GM19043 (cell line): ENCODE results near the gene GALNTL6.
"Not testable (repeated sequence)": the region's sequence is repeated elsewhere in the genome, so short reads cannot be mapped to it uniquely, and the experiment has no call there.

ENCODE experiments used
- ATAC-seq: cut with Tn5 transposase; IDR thresholded peaks from one replicate; pipeline ENCODE4 v1.9.1; 2021; ENCODE audit warnings: low read depth; ENCODE audit not compliant: unreplicated experiment

Gene GALNTL6

GRCh38 chr4:172892300-172892699 lies 1079.1 kb downstream of the GALNTL6 start:
- ATAC-seq = no peak

GRCh38 chr4:172895699-172896098 lies 1082.5 kb downstream of the GALNTL6 start:
- no peak for ATAC-seq

- no peak for ATAC-seq
Observed at GRCh38 chr4:172897046-172897445, 1083.8 kb downstream of the GALNTL6 start.

- no peak for ATAC-seq
Observed at GRCh38 chr4:172898715-172899114, 1085.5 kb downstream of the GALNTL6 start.

GRCh38 chr4:172899861-172900260 lies 1086.7 kb downstream of the GALNTL6 start:
- ATAC-seq = no peak

GRCh38 chr4:172900900-172901299 lies 1087.7 kb downstream of the GALNTL6 start:
- no peak for ATAC-seq

- ATAC-seq = not testable (repeated sequence)
Observed at GRCh38 chr4:172912468-172912867, 1099.3 kb downstream of the GALNTL6 start.

GRCh38 chr4:172917403-172917802 lies 1104.2 kb downstream of the GALNTL6 start:
- ATAC-seq = not testable (repeated sequence)

- no peak for ATAC-seq
Observed at GRCh38 chr4:172919269-172919668, 1106.1 kb downstream of the GALNTL6 start.

GRCh38 chr4:172927096-172927814 lies 1114.1 kb downstream of the GALNTL6 start:
- ATAC-seq = no peak

GRCh38 chr4:172928347-172928746 lies 1115.1 kb downstream of the GALNTL6 start:
- no peak for ATAC-seq

GRCh38 chr4:172938072-172938829 lies 1125.0 kb downstream of the GALNTL6 start:
- no peak for ATAC-seq

- no peak for ATAC-seq
Observed at GRCh38 chr4:172938870-172939269, 1125.7 kb downstream of the GALNTL6 start.

GRCh38 chr4:172942840-172943239 lies 1129.6 kb downstream of the GALNTL6 start:
- no peak for ATAC-seq

- ATAC-seq = no peak
Observed at GRCh38 chr4:172945611-172946010, 1132.4 kb downstream of the GALNTL6 start.

GRCh38 chr4:172946503-172946902 lies 1133.3 kb downstream of the GALNTL6 start:
- ATAC-seq = no peak

- ATAC-seq = no peak
Observed at GRCh38 chr4:172947594-172947993, 1134.4 kb downstream of the GALNTL6 start.

GRCh38 chr4:172950990-172951389 lies 1137.8 kb downstream of the GALNTL6 start:
- ATAC-seq = no peak

GRCh38 chr4:172951679-172952451 lies 1138.7 kb downstream of the GALNTL6 start:
- ATAC-seq = no peak

- no peak for ATAC-seq
Observed at GRCh38 chr4:172953896-172954568, 1140.8 kb downstream of the GALNTL6 start.

GRCh38 chr4:172956340-172956739 lies 1143.1 kb downstream of the GALNTL6 start:
- ATAC-seq = not testable (repeated sequence)
